Measurements from ENCODE around the gene FAM72D.
"Not testable (repeated sequence)": the region's sequence is repeated elsewhere in the genome, so short reads cannot be mapped to it uniquely, and the experiment has no call there.

- TF ChIP-seq ZNF248 (tag by site-specific recombination; IDR thresholded peaks at IDR 0.05); CTCF (tag by site-specific recombination; IDR thresholded peaks at IDR 0.05); ZNF292 (tag by site-specific recombination; IDR thresholded peaks at IDR 0.05; ENCODE audit: borderline replicate concordance, low read depth); KLF10 (tag by site-specific recombination; IDR thresholded peaks at IDR 0.05); EGR2 (tag by site-specific recombination; IDR thresholded peaks at IDR 0.05; ENCODE audit: low read depth); ATF2 (tag by site-specific recombination; IDR thresholded peaks at IDR 0.05; ENCODE audit: low read depth); ZNF585B (tag by site-specific recombination; IDR thresholded peaks at IDR 0.05); ZNF624 (tag by site-specific recombination; IDR thresholded peaks at IDR 0.05); ZFP3 (tag by site-specific recombination; IDR thresholded peaks at IDR 0.05; ENCODE audit: low read depth): not testable (repeated sequence)
- TF ChIP-seq, protein P1, sequence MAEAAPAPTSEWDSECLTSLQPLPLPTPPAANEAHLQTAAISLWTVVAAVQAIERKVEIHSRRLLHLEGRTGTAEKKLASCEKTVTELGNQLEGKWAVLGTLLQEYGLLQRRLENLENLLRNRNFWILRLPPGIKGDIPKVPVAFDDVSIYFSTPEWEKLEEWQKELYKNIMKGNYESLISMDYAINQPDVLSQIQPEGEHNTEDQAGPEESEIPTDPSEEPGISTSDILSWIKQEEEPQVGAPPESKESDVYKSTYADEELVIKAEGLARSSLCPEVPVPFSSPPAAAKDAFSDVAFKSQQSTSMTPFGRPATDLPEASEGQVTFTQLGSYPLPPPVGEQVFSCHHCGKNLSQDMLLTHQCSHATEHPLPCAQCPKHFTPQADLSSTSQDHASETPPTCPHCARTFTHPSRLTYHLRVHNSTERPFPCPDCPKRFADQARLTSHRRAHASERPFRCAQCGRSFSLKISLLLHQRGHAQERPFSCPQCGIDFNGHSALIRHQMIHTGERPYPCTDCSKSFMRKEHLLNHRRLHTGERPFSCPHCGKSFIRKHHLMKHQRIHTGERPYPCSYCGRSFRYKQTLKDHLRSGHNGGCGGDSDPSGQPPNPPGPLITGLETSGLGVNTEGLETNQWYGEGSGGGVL (tag by site-specific recombination; IDR thresholded peaks at IDR 0.05) = not testable (repeated sequence)
These were observed 42.3 kb upstream of the FAM72D start for GRCh38 chr1:145053428-145053827.

All from HEK293 (cell line).